ENCODE measurements around the gene UPK1A. TPM values are rescaled to one million over a fixed set of nuclear protein-coding genes. Genes with fewer than 3 reads are reported as not detected.
A peak's percentile ranks its signal among the peaks of the same experiment; 100 is the strongest.
"Not testable (repeated sequence)": the region's sequence is repeated elsewhere in the genome, so short reads cannot be mapped to it uniquely, and the experiment has no call there.

UPK1A gene
- total and polyA plus RNA-seq, 8 donors = 0.16 TPM; not detected in 7

DNA sequence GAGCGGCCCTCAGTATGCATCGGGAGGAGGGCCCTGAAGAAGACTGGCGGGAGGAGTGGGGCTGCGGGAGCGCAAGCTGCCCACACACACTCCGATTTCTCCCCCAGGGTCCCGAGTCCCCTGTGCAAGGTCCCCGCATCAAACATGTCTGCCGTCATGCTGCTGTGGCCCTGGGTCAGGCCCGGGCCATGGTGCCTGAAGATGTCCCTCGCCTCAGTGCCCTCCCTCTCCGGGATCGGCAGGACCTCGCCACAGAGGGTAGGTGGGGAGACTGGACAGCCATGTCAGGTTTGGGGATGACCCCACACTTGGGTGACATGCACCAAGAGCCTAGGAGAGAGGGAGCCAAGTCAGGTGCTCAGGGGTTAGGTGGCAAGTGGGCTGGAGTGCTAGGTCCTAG is 56.1 kb downstream of the UPK1A start:
- intact Hi-C loops (cut with DNase I) = loop anchor here in 1 of 3 donors (10.0 kb wide), 1 partner anchor 178 kb away; the partner anchor contains the start of gene TMEM147
- DNase-seq = peak in 3 of 6 donors; percentile 10 to 54 (median 33)
- Histone ChIP-seq H3K27me3 (no peaks in the 10 kb centered on the region), H3K4me1 (peaks cover 0 to 7% (median 0%) of the 10 kb centered on the region in 3 donors), H3K36me3 (peaks cover 13 to 60% (median 54%) of the 10 kb centered on the region in 3 donors), H3K9me3 (no peaks in the 10 kb centered on the region), H3K4me3 (no peak overlapping the region), H3K27ac (no peak overlapping the region)
- ATAC-seq = no peak
- 91 to 94% methylated on average over 14 of the region's 14 CpGs for WGBS, 2 donors
- no peak for FAIRE-seq
- TF ChIP-seq, protein P1, sequence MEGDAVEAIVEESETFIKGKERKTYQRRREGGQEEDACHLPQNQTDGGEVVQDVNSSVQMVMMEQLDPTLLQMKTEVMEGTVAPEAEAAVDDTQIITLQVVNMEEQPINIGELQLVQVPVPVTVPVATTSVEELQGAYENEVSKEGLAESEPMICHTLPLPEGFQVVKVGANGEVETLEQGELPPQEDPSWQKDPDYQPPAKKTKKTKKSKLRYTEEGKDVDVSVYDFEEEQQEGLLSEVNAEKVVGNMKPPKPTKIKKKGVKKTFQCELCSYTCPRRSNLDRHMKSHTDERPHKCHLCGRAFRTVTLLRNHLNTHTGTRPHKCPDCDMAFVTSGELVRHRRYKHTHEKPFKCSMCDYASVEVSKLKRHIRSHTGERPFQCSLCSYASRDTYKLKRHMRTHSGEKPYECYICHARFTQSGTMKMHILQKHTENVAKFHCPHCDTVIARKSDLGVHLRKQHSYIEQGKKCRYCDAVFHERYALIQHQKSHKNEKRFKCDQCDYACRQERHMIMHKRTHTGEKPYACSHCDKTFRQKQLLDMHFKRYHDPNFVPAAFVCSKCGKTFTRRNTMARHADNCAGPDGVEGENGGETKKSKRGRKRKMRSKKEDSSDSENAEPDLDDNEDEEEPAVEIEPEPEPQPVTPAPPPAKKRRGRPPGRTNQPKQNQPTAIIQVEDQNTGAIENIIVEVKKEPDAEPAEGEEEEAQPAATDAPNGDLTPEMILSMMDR (IDR thresholded peaks at IDR 0.05) = no peak

- ATAC-seq (no peak), FAIRE-seq (no peak), DNase-seq (peak in 2 of 6 donors; percentile 10 to 74)
- Histone ChIP-seq H3K4me1 (peaks cover 0 to 7% (median 0%) of the 10 kb centered on the region in 3 donors), H3K9me3 (no peaks in the 10 kb centered on the region), H3K4me3 (no peak overlapping the region), H3K36me3 (peaks cover 15 to 64% (median 58%) of the 10 kb centered on the region in 3 donors), H3K27me3 (no peaks in the 10 kb centered on the region), H3K27ac (no peak overlapping the region)
- TF ChIP-seq, protein P1 (IDR thresholded peaks at IDR 0.05) = no peak
- WGBS, 2 donors = 90 to 96% methylated on average over 13 to 16 of the region's 16 CpGs
- intact Hi-C loops (cut with DNase I) = loop anchor here in 1 of 3 donors (10.0 kb wide), 1 partner anchor 178 kb away; the partner anchor contains the start of gene TMEM147
Observed at GRCh38 chr19:35722897-35723296, 56.6 kb downstream of the UPK1A start.

DNA sequence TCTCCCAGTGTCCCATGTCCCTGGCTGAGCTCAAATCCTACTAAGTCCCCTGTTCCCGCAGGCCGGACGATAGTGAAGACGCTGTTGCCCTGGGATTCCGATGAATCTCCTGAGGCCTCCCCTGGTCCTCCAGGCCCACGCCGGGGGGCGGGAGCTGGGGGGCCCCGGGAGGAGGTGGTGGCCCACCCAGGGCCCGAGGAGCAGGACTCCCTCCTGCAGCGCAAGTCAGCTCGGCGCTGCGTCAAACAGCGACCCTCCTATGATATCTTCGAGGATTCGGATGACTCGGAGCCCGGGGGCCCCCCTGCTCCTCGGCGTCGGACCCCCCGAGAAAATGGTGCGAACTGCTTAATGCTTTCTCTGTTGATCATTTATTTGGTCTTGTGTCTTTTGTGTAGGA is 57.4 kb downstream of the UPK1A start:
- DNase-seq (peak in 3 of 6 donors; percentile 11 to 38 (median 32)), ATAC-seq (no peak), FAIRE-seq (no peak)
- H3K4me3 ChIP-seq = no peak overlapping the region
- TF ChIP-seq, protein P1 (IDR thresholded peaks at IDR 0.05) = no peak
- WGBS, 2 donors = 93 to 94% methylated on average over 24 of the region's 24 CpGs
- intact Hi-C loops (cut with DNase I) = loop anchor here in 1 of 3 donors (10.0 kb wide), 1 partner anchor 179 kb away; the partner anchor contains the start of gene TMEM147
- no peaks in the 10 kb centered on the region for H3K9me3 ChIP-seq
- no peak overlapping the region for H3K27ac ChIP-seq
- H3K4me1 ChIP-seq = peaks cover 0 to 7% (median 0%) of the 10 kb centered on the region in 3 donors
- H3K27me3 ChIP-seq = no peaks in the 10 kb centered on the region
- peaks cover 15 to 72% (median 65%) of the 10 kb centered on the region in 3 donors for H3K36me3 ChIP-seq

DNA sequence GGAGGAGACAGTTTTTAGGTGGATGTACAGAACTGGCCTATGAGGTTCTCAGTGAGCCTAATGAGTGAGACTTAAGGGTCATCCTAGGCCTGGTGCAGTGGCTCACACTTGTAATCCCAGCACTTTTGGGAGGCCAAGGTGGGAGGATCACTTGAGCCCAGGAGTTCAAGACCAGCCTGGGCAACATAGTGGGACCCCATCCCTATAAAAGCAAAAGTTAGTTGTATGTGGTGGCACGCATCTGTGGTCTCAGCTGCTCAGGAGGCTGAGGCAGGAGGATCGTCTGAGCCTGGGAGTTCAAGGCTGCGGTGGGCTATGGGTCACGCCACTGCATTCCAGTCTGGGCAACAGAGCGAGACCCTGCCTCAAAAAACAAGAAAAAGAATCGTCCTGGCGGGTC is 57.8 kb downstream of the UPK1A start:
- not testable (repeated sequence) for H3K4me1 ChIP-seq, ATAC-seq, H3K4me3 ChIP-seq, FAIRE-seq, H3K9me3 ChIP-seq, H3K27me3 ChIP-seq, H3K27ac ChIP-seq
- intact Hi-C loops (cut with DNase I) = loop anchor here in 1 of 3 donors (10.0 kb wide), 1 partner anchor 179 kb away; the partner anchor contains the start of gene TMEM147
- peak in 1 of 6 donors; percentile 16 for DNase-seq
- peaks cover 16 to 76% (median 70%) of the 10 kb centered on the region in 3 donors for H3K36me3 ChIP-seq
- 86 to 90% methylated on average over 7 of the region's 7 CpGs for WGBS, 2 donors

GRCh38 chr19:35724560-35724959 is 58.2 kb downstream of the UPK1A start:
- ATAC-seq (no peak), DNase-seq (peak in 2 of 6 donors; percentile 8 to 66), FAIRE-seq (no peak)
- H3K27me3 ChIP-seq = no peaks in the 10 kb centered on the region
- H3K9me3 ChIP-seq = no peaks in the 10 kb centered on the region
- peaks cover 18 to 81% (median 74%) of the 10 kb centered on the region in 3 donors for H3K36me3 ChIP-seq
- WGBS, 2 donors = 96 to 97% methylated on average over 12 of the region's 12 CpGs
- TF ChIP-seq, protein P1 (IDR thresholded peaks at IDR 0.05) = no peak
- intact Hi-C loops (cut with DNase I) = loop anchor here in 1 of 3 donors (10.0 kb wide), 1 partner anchor 180 kb away; the partner anchor contains the start of gene TMEM147
- no peaks in the 10 kb centered on the region for H3K4me1 ChIP-seq
- H3K4me3 ChIP-seq = no peak overlapping the region
- H3K27ac ChIP-seq = no peak overlapping the region
